PFSK-1 (cell line): ENCODE results near the gene RUNX1.

Experiments
- FOXP2 ChIP-seq: optimal IDR thresholded peaks from 2 replicates; pipeline ENCODE3; 2011; ENCODE audit warnings: borderline replicate concordance, control low read depth, inconsistent platforms; ENCODE audit not compliant: insufficient read depth; ENCODE audit errors: extremely low read length, extremely low read depth
- POLR2AphosphoS5 ChIP-seq: IDR thresholded peaks from 2 replicates; pipeline ENCODE4 v1.6.1; 2012; ENCODE audit warnings: low read depth, mild to moderate bottlenecking, control low read depth, low read length, moderate library complexity
- REST ChIP-seq, 2 experiments: IDR thresholded peaks; 2 replicates each; pipeline versions ENCODE4 v1.6.1 to v1.8.0; 2011 to 2012; ENCODE audit warnings: low read depth in 2 of 2, low read length in 2 of 2, control low read depth in 1 of 2, inconsistent platforms in 1 of 2, mild to moderate bottlenecking in 1 of 2, moderate library complexity in 1 of 2; ENCODE audit not compliant: insufficient read depth in 1 of 2
- SIN3A ChIP-seq: IDR thresholded peaks from 2 replicates; pipeline ENCODE4 v1.6.1; 2012; ENCODE audit warnings: mild to moderate bottlenecking, low read length, moderate library complexity, borderline replicate concordance; ENCODE audit not compliant: insufficient read depth
- TAF1 ChIP-seq: IDR thresholded peaks from 2 replicates; pipeline ENCODE4 v1.6.1; 2012; ENCODE audit warnings: low read length, control low read depth, borderline replicate concordance; ENCODE audit not compliant: insufficient read depth

The RUNX1 gene

DNA sequence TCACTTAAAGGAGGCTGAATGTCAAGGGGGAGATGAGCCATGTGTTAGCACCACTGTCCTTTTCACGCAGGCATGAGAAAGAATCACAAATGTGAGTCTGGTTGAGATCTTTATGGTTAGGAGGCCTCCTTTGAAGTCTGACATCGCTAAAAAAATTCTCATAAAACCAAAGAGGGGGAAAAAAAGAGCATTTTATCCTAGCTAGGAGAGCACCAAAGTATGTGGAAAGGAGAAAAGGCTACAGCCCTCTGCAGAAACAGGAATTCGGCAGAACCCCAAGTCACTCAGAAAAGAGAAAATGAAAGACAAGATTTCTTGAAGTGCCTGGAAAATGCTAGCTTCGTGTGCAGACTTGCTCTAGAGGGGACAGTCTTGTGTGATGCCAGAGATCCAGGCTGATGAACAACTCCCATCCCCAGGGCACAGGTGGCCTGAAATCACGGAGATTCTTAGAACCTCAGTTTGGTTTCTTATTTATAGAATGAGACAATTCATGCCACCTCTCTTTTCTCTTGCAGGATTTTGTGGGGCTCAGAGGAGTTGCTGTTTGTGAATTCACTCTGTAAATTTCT lies 61.5 kb downstream of the RUNX1 start:
- no peak for TF ChIP-seq POLR2AphosphoS5
- no peak for TF ChIP-seq REST (IDR thresholded peaks at IDR 0.05; ENCODE audit: insufficient read depth in 1 of 2, low read depth in 2 of 2, low read length in 2 of 2)
- TF ChIP-seq SIN3A = no peak
- no peak for TF ChIP-seq FOXP2
- TF ChIP-seq TAF1 = no peak

DNA sequence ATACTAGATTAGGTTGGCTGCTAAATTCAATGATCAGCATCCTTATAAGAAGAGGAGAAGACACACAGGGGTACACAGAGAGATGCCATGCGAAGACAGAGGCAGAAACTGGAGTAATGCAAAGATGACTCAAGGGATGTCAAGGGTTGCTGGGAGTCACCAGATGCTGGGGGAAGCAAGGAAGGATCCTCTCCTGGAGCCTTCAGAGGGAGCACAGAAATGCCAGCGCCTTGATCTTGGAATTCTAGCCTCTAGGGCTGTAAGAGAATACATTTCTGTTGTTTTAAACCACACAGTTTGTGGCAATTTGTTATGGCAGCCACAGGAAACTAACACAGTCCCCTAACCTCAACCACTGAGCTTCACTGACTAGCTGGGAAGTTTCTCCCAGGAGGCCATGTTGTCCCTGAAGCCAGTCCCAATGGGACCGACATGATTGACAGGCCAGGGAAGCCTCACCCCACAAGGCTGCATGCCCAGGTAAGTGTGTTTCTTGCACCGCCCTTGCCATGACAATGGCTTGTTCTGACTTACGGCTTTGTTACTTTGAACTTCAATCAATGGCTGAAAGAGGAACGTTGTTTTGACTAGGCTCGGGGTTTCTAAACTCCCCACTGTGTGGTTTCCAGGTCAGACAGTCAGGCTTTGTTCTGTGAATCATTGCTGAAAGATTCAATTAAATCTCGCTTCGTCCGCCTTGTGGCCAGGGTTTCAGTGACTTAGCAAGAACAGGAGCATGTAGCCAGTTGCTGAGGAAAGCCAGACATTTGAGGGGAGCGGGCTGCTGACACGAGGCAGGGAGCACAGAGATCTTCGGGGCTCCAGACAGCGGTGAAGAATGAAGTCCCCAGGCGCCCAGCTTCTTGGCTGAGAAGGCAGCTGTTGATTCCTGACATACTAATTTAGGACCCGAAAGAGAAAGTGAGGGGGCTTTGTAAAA lies 62.3 kb downstream of the RUNX1 start:
- no peak for TF ChIP-seq REST (IDR thresholded peaks at IDR 0.05; ENCODE audit: insufficient read depth in 1 of 2, low read depth in 2 of 2, low read length in 2 of 2)
- TF ChIP-seq FOXP2 = no peak
- peak; percentile 60; the same call in 1 of the 2 replicates for TF ChIP-seq SIN3A
- no peak for TF ChIP-seq POLR2AphosphoS5

DNA sequence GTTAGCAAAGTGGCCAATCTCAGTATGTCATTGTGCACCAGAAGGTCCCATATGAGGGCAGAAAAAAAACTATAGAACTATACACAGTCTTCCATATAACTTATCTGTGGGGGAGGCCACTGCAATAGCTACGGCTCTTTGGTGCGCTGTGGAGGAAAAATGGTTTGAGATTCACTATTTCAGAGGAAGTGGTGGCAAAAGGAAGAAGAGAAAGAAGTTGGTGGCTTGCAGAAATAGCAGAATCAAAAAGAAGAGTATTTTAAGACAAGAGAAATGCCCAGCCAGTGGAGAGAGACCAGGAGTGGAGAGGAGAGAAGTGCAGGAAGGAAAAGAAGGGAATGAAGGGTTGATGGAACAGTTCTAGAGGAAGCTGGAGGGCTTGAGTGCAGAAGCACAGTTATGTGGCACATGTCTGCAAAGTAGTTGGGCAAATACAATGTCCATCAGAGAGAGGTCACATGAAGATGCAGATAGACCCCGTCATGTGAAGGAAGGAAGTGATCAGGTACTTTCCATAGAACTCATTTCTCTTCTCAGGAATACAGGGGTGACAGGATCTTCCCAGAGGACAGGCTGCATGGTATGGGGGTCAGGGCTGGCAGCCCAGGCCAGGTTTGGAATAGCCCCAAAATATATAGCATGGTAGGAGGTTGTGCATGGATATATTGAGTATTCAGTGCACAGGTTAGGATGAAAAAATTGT lies 64.6 kb downstream of the RUNX1 start:
- TF ChIP-seq TAF1 (no peak), REST (IDR thresholded peaks at IDR 0.05; ENCODE audit: insufficient read depth in 1 of 2, low read depth in 2 of 2, low read length in 2 of 2) (no peak), POLR2AphosphoS5 (no peak), SIN3A (no peak), FOXP2 (no peak)

- TF ChIP-seq POLR2AphosphoS5 (no peak), SIN3A (no peak), TAF1 (no peak), FOXP2 (no peak), REST (IDR thresholded peaks at IDR 0.05; ENCODE audit: insufficient read depth in 1 of 2, low read depth in 2 of 2, low read length in 2 of 2) (no peak)
These were observed 65.4 kb downstream of the RUNX1 start for GRCh38 chr21:34983680-34984086.

DNA sequence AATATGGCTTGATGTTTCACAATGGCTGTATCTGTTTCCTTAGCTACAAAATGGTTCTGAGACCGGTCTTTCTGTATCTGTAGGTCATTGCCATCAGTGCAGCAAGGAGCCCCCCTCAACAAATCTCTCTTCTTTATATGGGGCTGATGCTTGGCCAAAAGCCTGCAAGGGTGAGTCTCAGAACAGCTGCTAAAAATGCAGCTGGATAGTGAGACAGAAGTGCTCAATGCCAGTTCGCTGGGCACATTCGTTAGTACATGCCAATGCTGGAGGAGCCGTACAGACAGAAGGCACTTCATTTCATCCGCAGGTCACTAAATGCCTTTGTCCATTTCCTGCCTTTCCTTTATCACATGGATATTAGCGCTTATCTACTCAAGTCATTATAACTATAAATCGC lies 67.3 kb downstream of the RUNX1 start:
- TF ChIP-seq REST (IDR thresholded peaks at IDR 0.05; ENCODE audit: insufficient read depth in 1 of 2, low read depth in 2 of 2, low read length in 2 of 2) (no peak), FOXP2 (no peak), TAF1 (no peak), POLR2AphosphoS5 (no peak), SIN3A (no peak)
